Measurements from ENCODE around the gene PTPRD.

The PTPRD gene

GRCh38 chr9:8648271-8648845 lies 1964.4 kb downstream of the PTPRD start:
- no peak for DNase-seq (ENCODE audit: low read depth, low spot score)

- DNase-seq (ENCODE audit: low read depth, low spot score), result no peak
These were observed 1965.0 kb downstream of the PTPRD start for GRCh38 chr9:8647824-8648223.

- no peak for DNase-seq (ENCODE audit: low read depth, low spot score)
These were observed 1968.2 kb downstream of the PTPRD start for GRCh38 chr9:8644571-8644970.

GRCh38 chr9:8643896-8644295 lies 1968.9 kb downstream of the PTPRD start:
- DNase-seq (ENCODE audit: low read depth, low spot score), result no peak

- no peak for DNase-seq (ENCODE audit: low read depth, low spot score)
These were observed 1969.3 kb downstream of the PTPRD start for GRCh38 chr9:8643464-8643863.

- DNase-seq (ENCODE audit: low read depth, low spot score), result no peak
These were observed 1972.0 kb downstream of the PTPRD start for GRCh38 chr9:8640761-8641160.

DNA sequence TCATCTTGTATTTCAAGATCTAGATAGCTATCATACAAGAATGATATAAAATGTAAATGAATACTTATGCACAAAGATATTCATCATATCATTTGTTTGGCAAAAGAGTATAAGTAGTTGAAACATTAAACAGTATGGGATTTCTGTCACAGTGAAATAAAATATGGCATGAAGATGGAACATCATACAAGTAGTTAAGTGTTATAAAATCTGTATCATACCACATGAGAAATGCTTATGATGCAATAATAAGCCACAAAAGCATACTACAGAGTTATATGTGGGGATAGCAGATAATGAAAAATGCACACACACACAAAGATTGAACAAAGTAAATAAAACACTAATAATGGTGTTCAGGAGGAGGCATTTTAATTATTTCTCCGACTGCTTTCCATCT lies 1975.2 kb downstream of the PTPRD start:
- DNase-seq (ENCODE audit: low read depth, low spot score), result no peak

- no peak for DNase-seq (ENCODE audit: low read depth, low spot score)
These were observed 1979.0 kb downstream of the PTPRD start for GRCh38 chr9:8633784-8634183.

DNA sequence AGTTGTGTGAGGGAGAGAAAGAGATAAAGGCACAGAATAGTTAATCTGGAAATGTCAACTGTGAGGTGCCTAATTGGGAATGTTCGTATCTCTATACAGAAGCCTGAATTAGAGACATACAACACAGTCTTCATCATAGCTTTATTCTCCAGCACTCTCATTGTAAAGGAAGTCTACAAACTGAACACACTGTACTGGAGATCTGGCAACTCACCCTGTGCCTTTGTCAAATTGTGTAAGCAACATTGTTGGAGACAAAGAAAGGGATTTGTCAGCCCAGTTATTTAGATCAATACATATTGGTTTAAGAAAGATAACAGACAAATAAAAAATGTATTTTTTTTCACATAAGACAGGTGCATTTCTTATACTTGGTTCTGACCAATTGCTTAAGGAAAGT lies 1980.3 kb downstream of the PTPRD start:
- DNase-seq (ENCODE audit: low read depth, low spot score), result no peak

- no peak for DNase-seq (ENCODE audit: low read depth, low spot score)
These were observed 1984.0 kb downstream of the PTPRD start for GRCh38 chr9:8628791-8629190.

GRCh38 chr9:8627976-8628679 lies 1984.7 kb downstream of the PTPRD start:
- DNase-seq (ENCODE audit: low read depth, low spot score), result no peak

GRCh38 chr9:8622871-8623270 lies 1989.9 kb downstream of the PTPRD start:
- no peak for DNase-seq (ENCODE audit: low read depth, low spot score)

GRCh38 chr9:8622222-8622802 lies 1990.5 kb downstream of the PTPRD start:
- DNase-seq (ENCODE audit: low read depth, low spot score), result no peak

DNA sequence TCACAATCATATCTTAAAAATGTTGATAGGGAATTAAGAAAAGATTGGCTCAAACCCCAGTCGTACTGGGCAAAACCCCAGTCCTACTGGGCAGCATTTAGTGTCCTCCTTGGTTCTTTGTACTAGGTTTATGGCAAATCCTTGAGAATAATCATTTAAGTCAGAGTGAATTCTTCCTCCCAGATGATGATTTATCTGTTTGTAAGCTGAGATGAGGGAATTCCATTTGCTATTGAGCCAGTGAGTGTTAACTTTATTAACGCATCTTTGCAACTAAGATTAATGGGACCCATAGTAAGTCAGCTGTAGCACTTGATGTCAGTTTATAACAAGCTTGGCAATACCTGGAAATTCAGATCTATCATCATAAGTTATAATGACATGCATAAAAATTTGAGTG lies 1991.4 kb downstream of the PTPRD start:
- DNase-seq (ENCODE audit: low read depth, low spot score), result no peak

- no peak for DNase-seq (ENCODE audit: low read depth, low spot score)
These were observed 1996.4 kb downstream of the PTPRD start for GRCh38 chr9:8616414-8616813.

- no peak for DNase-seq (ENCODE audit: low read depth, low spot score)
These were observed 1997.8 kb downstream of the PTPRD start for GRCh38 chr9:8614926-8615440.

- DNase-seq (ENCODE audit: low read depth, low spot score), result no peak
These were observed 1999.4 kb downstream of the PTPRD start for GRCh38 chr9:8613346-8613825.

GRCh38 chr9:8611153-8611552 lies 2001.6 kb downstream of the PTPRD start:
- DNase-seq (ENCODE audit: low read depth, low spot score), result no peak

DNA sequence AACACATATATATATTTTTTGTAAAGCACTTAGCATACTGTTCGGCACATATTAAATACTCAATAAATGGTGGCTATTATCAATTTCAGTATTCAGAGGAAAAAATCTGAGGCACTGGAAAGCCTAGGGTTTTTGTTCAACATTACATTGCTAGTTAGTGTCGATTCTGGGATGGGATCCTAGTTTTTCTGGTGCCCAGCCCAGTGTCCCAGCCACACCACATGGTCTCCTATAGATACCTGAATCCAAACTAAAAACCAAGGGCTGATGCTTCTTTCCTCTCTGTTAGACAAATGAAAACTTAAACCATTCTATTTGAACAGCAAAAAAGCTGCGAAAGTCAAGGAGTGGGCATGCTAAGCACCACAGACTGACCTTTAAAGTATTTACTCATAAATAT lies 2002.5 kb downstream of the PTPRD start:
- no peak for DNase-seq (ENCODE audit: low read depth, low spot score)

DNA sequence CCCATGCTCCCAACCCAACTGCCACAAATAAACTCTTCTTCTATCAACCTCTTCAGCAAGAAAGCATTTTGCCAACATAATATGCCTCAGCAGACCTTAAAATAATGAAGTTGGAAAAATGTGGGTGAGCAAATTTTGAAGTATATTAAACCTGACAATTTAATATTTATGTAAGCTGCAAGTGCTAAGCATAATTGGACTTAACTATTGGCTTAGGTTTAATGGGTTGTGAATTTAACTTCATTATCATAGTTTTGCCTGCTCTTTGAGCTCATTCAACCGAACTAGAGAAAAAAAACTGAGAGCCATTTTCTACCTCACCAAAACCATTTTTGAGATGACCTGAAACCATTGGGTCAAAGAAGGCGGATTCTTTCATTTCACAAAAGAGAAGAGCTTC lies 2007.7 kb downstream of the PTPRD start:
- no peak for DNase-seq (ENCODE audit: low read depth, low spot score)

GRCh38 chr9:8604201-8604600 lies 2008.6 kb downstream of the PTPRD start:
- no peak for DNase-seq (ENCODE audit: low read depth, low spot score)

GRCh38 chr9:8600914-8601680 lies 2011.7 kb downstream of the PTPRD start:
- DNase-seq (ENCODE audit: low read depth, low spot score), result no peak
